Limb (tissue), 2 donors: Measurements from ENCODE around the gene CHRM4.

Experiments
- DNase-seq, 2 donors: peaks; one replicate each; pipeline ENCODE4 v3.0.0-alpha.2; 2016; ENCODE audit errors: extremely low spot score in 2 of 2

Gene CHRM4

DNA sequence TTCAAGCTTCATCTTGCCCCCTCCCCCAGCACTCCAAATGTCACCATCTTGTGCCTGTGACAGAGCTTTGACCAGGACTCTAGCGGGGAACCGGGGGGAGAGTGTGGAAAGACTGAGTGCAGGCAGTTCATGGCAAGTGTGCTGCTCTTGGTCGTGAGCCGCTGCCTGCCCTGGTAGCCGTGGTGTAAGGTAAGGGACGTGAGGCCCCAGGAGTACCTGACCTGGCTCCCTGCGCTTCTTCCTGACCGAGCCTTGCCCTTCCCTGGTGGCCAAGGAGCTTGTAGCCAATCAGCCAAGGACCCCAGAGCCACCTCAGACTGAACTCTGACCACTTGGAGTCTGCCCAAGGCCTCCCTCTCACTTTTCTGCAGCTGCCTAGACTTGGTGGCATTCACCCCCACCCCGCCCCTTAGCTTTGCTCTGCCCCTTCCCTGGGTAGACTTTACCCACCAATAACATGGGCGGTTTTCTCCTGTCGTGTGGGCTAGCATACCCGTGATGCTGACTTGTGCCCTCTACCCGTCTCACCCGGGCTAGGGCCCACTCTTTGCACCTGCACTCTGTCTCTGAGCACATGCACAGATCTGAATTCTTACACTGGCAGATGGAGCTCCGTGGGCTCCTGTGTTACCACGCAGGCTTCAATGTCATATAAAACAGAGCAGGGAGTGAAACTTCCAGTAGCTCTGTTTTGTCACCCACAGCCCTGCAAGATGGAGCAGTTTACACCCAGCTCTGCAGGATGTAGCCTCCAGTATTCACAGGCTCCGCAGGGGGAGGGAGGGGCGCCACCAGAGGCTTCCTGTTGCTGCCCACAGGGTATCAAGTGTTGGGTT, 42.8 kb downstream of the CHRM4 start:
- no peak for DNase-seq

DNA sequence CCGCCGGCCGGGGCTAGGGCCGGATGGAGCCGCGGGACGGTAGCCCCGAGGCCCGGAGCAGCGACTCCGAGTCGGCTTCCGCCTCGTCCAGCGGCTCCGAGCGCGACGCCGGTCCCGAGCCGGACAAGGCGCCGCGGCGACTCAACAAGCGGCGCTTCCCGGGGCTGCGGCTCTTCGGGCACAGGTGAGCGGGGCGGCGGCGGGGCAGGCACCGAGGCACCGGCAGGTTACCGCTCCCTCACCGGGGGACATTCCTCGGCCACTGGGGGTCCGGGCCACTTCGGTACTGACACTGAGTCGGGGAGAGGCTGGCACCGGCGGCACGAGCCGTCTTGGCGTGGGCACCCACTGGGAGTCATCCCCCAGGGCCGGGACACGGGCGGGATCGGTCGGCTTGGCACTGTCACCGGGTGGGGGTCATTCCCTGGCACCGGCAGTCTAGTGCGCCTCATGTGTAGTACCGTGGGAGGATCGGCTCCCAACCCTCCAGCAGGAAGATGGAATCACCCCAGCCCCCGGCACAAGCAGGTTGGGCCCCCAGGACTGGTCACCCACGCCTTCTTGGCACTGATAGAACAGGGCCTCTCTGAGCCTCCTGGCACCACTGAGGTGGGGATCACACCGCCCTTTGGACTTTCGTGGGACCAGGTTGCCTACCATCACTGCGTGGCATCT, 43.8 kb downstream of the CHRM4 start:
- DNase-seq = no peak

DNA sequence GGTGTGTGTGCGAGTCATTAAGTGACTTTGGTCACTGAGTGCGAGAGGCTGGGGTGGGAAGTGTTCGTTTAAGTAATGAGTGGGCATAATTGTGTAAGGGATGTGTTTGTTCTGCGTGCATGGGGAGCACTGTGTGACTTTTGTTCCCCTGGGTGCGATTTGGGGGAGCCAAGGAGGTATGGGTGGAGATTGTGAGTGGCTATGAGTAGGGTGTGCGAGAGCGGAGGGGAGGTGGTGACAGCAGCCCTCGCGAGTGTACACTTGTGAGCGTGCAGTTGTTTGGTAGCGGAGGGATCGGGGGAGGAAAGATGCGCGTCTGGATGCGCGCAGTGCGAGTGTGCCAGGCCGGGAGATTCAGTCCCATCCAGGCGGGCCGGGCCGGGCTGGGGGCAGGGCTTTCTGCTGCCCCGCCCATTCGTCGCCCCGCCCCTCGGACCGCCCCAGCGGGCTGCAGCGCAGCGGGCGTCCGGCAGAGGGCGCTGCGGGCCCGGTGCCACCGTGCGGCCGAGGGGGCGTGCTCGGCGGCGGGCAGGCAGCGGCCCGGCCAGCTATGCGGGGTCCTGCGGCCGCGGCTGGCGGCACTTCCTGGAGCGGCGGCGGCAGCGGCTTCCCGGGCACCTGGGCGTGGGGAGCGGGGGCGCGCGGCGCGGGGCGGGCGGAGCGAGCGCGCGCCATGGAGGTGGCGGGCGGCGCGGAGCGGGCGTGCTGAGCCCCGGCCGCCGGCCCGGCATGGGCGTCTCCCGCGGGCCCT, 44.5 kb downstream of the CHRM4 start, which contains the start of gene DGKZ:
Gene DGKZ (plus strand): TSS at position 578 of the 751 bp plus-strand sequence. CDS start 197 bp downstream, outside the sequence.
- DNase-seq = peak; percentile 70 to 95

DNA sequence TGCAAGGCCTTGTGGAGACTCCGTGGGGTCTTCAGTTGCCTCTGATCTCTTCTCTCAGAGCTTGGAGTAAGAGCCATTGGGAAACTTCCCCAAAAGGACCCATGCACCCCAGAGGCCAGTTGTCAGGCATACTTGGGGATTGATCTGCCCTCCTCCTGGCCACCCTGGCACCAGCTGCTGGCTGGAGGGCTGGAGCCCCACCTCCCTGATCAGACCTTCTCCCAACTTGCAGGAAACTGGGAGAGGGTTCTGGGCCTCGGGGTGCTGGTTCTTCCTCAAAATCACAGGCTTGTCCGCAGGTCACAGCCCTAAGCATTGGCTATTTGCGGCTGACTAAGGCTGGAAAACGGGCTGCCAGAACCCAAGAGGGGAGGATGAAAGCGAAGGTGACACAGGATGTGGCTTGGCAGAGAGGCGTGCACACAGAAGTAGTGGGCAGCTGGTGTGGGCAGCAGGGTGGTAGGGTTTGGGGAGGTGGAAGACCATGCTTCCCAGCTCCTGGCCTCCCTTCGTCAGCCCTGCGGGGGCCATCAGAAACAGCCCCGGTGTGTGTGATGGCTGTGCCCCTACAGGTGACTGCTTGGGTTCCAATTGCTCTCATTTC, 45.6 kb downstream of the CHRM4 start:
- peak in 1 of 2 donors; percentile 28 for DNase-seq

DNA sequence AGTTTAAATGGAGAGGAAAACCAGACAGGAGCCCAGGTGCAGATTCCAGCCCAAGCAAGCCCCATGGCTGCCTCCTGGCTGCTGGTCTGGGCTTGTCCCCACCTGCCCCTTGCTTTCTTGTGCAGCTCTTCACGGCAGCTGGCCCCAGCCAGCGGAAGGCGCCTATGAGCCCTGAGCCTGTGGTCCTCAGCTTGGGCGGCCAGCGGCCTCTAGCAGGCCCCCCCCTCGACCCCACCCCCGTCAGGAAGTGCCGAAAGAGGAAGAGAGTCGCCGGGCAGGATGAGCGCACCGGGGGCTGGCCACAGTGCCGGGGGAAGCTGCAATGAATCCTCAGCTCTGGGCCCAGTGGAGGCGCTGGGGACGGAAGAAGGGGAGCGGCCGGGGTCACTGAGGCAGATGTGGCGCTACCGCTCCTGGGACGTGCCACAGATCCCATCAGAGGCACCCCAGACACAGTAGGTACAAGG, 46.4 kb downstream of the CHRM4 start:
- DNase-seq = peak in 1 of 2 donors; percentile 32

DNA sequence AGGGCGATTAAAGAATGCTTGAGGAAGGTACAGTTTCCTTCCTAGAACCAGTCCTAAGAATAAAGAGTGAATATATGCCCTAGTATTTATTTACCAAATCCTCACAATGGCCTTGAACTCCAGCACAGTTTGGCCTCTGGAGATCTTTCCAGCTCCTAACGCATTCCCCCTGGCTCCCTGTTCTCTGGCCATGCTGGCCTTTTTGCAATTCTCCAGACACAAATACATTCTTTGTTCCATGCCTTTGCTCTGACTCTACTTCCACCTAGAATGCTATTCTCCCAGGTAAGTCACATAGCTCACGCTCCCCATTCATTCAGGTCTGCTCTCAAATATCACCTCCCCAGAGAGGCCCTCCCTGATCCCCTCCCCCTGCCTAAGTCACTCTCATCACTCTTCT, 48.1 kb downstream of the CHRM4 start:
- DNase-seq = no peak

DNA sequence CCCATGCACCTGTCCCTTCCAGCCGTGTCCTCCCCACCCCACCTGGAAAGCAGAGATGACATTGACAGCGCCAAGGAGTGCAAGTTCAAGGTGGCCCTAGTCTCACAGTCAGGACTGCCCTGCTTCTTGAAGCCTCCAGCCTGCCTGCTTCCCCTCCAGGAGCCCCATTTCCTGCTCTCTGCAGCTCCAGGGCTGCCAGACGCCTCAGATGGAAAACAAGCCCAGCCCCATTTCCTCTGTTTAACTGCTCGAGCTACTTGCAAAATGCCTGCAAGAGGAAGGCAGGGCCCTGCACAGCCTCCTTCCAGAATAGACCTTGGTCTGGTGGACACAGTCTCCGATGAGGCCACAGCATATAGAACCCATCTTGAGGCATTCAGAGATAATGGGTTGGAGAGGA, 49.3 kb downstream of the CHRM4 start:
- peak; percentile 52 to 62 for DNase-seq

DNA sequence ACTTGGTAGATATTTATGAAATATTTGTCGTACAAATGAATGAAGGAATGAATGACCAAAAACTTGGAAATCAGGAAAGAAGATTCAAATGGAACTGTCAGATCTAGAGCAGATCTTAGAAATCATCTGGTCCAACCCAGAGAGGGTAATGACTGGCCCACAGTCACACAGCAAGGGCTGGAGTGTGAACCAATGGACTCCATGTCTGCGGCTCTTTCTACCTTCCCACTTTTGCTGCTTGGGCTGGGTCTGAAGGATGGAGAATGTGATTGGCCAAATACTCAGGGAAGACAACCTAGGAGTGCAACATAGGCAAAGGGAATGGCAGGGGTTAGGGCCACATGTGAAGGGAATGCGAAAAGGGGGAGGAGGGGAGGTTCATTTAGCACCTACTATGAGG, 50.1 kb downstream of the CHRM4 start:
- DNase-seq = no peak

DNA sequence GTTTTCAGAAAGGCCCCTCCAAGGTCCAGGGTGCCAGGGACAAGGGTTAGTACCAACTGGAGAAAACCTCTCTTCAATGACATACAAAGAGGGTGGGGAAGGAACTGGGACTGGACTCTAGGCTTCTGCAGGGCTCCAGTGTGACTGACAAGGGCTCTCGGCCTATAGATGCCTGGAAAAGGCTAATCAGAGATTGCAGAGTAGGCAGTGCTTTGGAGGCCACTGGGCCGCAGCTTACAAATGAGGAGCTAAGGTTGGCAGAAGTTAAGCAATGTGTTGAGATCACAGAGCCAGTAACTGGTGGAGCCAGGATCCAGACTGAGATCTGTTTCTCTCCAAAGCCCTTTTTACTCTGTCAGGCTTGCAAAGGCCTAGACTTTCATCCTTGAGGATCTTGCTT, 51.8 kb downstream of the CHRM4 start:
- no peak for DNase-seq

DNA sequence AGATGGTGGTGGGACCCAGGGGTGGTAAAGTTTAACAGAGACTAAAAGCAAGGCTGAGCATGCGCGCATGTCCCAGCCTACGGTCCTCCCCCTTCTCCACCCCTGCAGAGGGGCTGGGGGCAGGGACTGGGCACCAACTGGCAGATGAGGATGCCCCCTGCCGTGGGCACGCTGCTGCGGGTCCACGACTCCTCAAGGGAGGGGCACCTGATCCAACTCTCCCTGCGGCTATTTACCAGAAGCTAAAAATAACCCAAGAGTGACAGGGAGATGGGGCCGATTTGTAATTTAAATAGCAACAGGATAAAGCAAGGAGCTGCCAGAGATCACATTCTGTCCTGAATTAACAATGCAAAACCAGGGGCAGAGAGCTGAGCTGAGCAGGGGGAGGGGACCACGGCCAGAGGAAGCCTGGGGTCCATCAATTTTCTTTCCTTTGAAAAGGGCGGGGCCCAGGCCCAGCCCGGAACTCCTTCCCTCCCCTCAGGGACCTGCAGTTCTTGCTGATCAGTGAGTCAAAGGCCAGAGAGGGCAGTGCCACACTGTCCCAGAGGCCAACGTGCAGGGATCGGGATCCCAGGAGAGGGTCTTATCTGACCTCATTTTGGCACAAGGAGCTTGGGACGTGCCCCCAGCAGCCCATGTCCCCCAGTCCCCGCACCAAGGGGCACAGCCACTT, 52.4 kb downstream of the CHRM4 start:
- DNase-seq = peak in 1 of 2 donors; percentile 55

DNA sequence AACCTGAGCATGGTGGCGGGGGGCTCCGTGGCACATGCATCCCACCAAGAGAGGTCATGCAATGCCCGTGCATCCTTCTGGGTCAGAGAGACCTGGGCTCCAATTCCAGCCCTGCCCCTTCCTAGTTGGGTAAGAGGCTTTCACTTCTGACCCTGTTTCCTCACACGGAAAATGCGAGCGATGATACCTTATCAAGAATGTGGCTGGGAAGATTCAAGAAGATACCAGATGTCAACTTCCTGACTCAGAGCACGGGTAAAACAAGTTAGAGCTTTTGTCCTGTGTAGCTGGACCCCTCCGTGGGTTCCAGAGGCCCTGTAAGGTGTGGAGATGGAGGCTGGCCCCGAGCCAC, 53.0 kb downstream of the CHRM4 start:
- DNase-seq = peak in 1 of 2 donors; percentile 25

DNA sequence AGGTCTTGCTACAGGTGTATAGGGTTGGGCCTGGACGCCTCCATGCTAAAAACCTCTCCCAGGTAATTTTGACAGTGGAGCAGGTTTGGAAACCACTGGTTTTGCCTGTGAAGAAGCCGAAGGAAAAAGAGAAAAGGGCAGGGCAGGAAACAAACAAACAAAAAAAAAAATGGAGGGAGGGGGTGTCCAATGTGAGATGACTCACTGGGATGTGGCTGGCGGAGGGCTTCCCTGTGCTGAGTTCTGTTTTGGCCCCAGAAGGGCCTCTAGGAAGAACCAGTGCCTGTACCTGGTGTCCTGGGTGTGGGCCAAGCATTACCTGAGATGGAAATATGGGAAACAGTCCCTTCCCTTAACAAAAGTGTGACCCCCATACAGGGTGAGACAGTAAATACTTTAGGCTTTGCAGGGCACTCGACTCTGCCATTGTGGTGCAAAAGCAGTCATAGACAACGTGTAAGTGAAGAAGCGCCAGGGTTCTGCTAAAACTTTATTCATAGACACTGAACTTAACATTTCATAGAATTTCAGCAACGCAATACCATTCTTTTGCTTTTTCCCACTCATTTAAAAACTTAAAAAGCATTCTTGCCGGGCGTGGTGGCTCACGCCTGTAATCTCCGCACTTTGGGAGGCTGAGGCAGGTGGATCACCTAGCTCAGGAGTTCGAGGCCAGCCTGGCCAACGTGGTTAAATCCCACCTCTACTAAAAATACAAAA, 53.8 kb downstream of the CHRM4 start:
- DNase-seq = no peak

DNA sequence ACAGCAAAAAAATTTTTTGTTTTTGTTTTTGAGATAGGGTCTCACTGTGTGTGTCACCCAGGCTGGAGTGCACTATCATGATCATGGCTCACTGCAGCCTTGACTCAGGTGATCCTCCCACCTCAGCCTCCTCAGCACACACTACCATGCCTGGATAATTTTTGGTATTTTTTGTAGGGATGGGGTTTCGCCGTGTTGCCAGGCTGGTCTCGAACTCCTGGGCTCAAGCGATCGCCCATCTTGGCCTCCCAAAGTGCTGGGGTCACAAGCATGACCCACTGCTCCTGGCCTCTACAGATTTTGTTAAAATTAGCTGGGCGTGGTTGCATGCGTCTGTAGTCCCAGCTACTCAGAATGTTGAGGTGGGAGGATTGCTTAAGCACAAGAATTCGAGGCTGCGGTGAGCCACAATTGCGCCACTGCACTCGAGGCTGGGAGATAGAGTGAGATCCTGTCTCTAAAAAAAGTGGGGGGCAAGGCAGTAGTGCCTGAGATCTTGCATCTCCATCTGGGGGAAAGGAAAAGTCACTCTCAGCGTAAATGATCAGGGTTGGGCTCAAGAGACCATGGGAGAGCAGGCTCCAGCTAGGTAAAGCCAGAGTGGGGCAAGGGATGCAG, 54.9 kb downstream of the CHRM4 start:
- no peak for DNase-seq

DNA sequence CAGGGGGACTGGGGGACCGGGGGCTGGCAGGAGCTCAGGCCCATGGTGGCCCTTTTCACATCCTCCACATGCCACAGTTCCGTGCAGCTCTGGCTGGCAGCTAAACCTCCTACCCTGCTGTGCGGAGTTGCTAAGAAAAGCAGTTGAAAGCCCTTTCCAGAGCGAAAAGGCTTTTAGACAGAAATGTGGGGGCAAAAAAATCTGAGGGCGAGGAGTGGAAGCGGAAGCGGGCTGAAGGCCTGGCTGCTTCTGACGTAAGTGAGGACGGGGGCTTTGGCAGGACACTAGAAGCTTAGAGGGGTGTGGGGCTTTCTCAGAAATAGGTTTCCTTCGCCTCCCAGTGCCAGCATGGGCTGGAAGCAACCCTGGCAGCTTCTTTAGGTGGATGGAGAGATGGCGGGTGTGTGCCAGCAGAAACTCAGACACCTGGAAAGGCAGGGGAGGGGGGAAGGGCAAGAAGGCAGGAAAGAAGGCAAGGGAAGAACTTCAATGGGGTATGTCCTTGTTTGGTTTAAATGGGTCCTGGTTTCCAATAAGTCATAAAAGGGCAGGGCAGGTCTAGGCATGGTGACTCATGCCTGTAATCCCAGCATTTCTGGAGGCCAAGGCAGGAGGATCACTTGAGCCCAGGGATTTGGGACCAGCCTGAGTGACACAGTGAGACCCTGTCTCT, 55.5 kb downstream of the CHRM4 start:
- peak in 1 of 2 donors; percentile 50 for DNase-seq

DNA sequence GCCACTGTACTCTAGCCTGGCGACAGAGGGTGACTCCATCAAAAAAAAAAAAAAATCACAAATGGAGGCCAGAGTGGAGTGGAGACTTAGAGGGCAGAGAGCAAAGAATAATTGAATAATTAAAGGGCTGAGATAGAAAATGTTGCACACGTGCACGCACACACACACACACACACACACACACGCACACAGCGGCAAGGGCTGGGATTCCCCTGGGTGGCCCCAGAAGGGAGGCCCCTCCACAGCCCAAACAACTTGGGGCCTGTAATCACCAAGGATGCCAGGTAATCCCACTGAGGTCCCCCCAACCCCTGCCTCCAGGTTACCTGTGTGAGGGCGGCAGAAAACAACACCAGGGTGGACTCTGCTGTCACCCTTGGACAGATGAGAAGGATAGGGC, 56.3 kb downstream of the CHRM4 start:
- DNase-seq = no peak

DNA sequence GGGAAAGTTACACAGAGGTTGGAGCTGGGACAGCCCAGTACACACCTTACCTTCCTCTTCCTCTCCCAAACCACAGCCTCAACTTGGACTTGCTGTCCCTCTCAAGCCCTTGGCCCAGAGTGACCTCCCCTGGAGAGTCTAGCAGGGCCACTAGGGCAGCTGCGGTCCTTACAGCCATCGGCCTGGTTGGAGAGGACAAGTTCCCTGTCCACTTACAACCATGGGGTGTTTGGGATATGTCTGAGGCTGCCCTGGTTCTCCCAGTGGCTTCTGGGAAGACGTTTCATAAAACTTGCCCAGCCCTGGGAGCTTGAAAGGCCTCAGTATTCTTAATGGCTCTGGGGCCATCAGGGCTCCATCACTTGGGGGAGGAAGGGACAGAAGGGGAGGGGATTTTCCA, 57.4 kb downstream of the CHRM4 start:
- DNase-seq = no peak
